Measurements from ENCODE around the gene AMN1.
"Not testable (repeated sequence)": the region's sequence is repeated elsewhere in the genome, so short reads cannot be mapped to it uniquely, and the experiment has no call there.

The AMN1 gene

GRCh38 chr12:31745242-31745641 lies 16.4 kb upstream of the AMN1 start:
- TF ChIP-seq, protein P1, sequence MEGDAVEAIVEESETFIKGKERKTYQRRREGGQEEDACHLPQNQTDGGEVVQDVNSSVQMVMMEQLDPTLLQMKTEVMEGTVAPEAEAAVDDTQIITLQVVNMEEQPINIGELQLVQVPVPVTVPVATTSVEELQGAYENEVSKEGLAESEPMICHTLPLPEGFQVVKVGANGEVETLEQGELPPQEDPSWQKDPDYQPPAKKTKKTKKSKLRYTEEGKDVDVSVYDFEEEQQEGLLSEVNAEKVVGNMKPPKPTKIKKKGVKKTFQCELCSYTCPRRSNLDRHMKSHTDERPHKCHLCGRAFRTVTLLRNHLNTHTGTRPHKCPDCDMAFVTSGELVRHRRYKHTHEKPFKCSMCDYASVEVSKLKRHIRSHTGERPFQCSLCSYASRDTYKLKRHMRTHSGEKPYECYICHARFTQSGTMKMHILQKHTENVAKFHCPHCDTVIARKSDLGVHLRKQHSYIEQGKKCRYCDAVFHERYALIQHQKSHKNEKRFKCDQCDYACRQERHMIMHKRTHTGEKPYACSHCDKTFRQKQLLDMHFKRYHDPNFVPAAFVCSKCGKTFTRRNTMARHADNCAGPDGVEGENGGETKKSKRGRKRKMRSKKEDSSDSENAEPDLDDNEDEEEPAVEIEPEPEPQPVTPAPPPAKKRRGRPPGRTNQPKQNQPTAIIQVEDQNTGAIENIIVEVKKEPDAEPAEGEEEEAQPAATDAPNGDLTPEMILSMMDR (conservative IDR thresholded peaks at IDR 0.05; ENCODE audit: low read depth, low read length): no peak
- no peak overlapping the region for H3K4me3 ChIP-seq (ENCODE audit: low read length)
- DNase-seq (ENCODE audit: low read depth): no peak

DNA sequence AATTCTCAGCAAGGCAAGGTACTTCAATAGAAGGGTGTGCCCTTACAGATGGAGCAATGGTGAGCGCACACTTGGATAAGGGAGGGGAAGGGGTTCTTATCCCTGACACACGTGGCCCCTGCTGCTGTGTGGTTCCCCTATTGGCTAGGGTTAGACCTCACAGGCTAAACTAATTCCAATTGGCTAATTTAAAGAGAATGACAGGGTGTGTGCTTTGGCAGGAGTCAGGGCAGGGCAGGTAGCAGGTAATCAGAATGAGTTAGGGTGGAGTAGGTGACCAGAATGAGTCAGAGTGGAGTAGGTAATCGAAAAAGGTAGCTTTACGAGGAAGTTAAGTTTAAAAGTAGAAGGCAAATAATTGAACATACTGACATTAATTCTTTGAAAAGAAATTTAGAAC lies 15.5 kb upstream of the AMN1 start:
- DNase-seq (ENCODE audit: low read depth); H3K4me3 ChIP-seq (ENCODE audit: low read length): not testable (repeated sequence)

GRCh38 chr12:31742891-31743290 lies 14.1 kb upstream of the AMN1 start:
- TF ChIP-seq, protein P1 (conservative IDR thresholded peaks at IDR 0.05; ENCODE audit: low read depth, low read length): no peak
- no peak for DNase-seq (ENCODE audit: low read depth)
- H3K4me3 ChIP-seq (ENCODE audit: low read length): no peak overlapping the region

- no peak overlapping the region for H3K4me3 ChIP-seq (ENCODE audit: low read length)
- no peak for DNase-seq (ENCODE audit: low read depth)
- TF ChIP-seq, protein P1 (conservative IDR thresholded peaks at IDR 0.05; ENCODE audit: low read depth, low read length): no peak
Observed at GRCh38 chr12:31740628-31741027, 11.8 kb upstream of the AMN1 start.

DNA sequence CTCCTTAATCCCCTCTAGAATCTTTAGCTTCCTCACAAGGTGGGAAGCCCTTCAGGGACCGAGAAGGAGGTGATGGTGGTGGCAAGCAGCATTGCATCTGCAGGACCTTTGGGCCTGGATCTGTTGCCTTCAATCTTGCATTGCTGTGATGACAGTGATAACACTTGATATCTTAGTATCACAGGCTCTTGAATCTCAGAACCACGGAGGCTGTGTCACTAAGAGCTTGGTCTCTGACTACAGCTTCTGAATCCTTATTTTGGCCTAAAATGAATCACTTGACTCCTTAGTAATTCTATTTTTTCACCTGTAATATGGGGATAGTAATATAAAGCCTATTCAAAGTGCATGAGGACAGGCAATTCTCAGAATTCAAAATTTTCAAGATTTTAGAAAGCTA lies 8.9 kb upstream of the AMN1 start:
- TF ChIP-seq, protein P1 (conservative IDR thresholded peaks at IDR 0.05; ENCODE audit: low read depth, low read length): no peak
- no peak for DNase-seq (ENCODE audit: low read depth)
- H3K4me3 ChIP-seq (ENCODE audit: low read length): no peak overlapping the region

GRCh38 chr12:31737345-31737744 lies 8.5 kb upstream of the AMN1 start:
- DNase-seq (ENCODE audit: low read depth): no peak
- TF ChIP-seq, protein P1 (conservative IDR thresholded peaks at IDR 0.05; ENCODE audit: low read depth, low read length): no peak
- H3K4me3 ChIP-seq (ENCODE audit: low read length): no peak overlapping the region

- TF ChIP-seq, protein P1 (conservative IDR thresholded peaks at IDR 0.05; ENCODE audit: low read depth, low read length): no peak
- H3K4me3 ChIP-seq (ENCODE audit: low read length): no peak overlapping the region
- no peak for DNase-seq (ENCODE audit: low read depth)
Observed at GRCh38 chr12:31736472-31736871, 7.7 kb upstream of the AMN1 start.

DNA sequence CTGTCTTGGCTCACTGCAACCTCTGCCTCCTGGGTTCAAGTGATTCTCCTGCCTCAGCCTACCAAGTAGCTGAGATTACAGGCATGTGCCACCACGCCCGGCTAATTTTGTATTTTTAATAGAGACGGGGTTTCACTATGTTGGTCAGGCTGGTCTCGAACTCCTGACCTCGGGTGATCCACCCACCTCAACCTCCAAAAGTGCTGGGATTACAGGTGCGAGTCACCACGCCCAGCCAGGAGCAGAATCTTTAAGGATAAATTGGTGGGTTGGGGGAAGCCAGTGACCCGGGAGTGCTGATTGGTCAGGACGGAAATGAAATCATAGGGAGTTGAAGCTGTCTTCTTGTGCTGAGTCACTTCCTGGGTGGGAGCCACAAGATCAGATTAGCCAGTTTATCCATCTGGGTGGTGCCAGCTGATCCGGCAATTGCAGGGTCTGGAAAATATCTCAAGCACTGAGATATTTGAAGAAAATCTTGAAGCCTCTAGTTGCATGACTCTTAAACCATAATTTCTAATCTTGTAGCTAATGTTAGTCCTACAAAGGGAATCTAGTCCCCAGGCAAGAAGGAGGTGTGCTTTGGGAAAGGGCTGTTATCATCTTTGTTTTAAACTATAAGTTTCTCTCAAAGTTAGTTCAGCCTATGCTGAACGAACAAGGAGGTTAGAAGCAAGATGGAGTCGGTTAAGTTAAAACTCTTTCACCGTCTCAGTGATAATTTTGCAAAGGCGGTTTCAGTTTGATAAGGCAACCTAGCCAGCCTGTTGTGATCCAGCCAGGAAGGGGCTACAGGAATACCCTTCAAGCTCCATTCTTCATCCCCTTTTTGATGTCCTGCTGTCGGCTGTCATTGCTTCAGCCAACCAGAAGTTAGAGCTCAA lies 5.0 kb upstream of the AMN1 start:
- not testable (repeated sequence) for H3K4me3 ChIP-seq (ENCODE audit: low read length)
- DNase-seq (ENCODE audit: low read depth): peak; percentile 74

Measured in retinal pigment epithelial cell (primary cell).